Stimulated activated CD8-positive, alpha-beta memory T cell treated with anti-CD3 and anti-CD28 coated beads, Interleukin-15, amount 100 ng/mL, for 48 hours (primary cell): ENCODE measurements around the gene UNCX.

Experiments
- DNase-seq, 2 donors: peaks; one replicate each; pipeline ENCODE4 v3.0.0-alpha.2; 2020; ENCODE audit warnings: low read depth in 2 of 2

Gene UNCX

DNA sequence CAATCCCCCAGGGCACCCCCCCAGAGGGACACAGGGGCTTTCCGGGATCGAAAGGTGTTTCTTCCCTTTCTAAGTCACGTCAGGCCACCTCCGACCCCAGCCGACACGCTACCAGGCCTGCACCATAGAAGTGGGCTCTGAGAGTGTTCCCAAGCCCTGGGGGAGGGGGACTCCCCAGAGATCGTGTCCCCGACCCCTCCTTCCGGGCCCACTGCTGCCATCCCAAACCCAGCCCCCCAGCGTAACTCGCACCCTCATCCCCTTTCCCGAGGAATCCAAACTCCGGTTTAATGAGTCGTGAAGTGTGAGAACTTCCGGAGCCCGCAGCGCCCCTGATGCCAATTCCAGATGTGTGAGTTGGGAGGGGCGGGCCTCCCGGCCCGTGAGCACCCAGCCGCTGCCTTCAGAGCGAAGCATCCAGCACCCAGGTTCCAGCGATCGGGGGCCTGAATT is 11.3 kb downstream of the UNCX start:
- DNase-seq, result no peak

DNA sequence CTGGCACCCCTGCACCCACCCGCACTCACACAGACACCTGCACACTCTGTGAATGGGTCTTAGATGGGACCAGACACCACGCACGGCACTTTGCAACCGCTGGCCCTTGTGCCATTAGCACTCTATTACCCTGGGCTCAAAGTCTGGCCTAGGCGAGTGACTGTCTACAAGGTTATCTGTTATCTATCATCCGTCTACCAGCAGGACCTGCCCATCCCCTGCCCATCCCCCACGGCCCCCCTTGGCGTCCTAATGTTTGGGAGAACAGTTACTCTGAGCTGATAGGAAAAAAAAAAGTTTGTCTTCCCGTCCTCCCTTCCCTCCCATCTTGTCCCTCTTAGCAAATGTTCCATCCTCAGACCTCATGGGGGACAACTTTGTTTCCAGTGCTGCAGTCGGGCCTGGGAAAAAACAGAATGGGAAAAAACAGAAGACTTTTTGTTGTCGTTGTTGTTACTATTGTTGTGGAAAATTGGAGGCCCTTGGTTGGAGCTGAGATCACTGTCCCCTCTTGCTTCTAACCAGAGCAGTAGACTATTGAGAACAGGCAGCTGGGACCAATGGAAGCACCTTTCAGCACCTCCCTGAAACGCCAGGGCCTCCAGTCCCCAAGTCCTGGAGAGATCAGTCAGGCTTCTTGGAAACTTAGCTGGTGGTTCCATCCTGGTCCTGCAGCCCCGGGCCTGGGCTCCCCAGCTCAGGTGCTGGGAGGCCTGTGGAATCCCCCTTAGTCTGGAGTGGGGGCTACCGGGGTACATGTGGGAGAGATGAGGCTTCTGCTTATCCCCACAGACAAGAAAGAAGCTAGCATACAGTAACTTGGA is 12.2 kb downstream of the UNCX start:
- no peak for DNase-seq

DNA sequence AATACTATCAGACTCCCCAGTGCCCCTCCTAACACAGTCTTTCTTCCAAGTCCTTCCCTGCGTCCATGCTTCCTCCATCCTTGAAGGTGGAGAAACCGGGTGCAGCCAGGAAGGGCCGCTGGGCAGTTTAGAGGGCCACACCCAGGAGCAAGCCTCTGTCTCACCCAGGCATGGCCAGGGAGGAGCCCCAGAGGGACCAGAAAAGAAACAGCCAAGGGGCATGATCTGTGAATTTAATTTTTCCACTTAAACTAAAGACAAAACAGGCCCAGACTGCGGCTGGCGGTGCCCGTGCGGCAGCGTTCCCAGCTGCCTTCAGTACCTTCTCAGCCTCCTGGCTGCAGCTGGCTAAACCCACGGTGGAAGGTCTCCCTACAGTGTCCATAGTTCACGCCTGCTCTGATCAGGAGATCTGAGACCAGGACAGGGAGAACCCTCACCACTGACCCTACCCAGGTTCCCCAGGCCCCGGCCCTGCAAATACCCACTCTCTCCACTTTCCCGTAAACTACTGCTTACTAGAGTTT is 12.9 kb downstream of the UNCX start:
- no peak for DNase-seq

DNA sequence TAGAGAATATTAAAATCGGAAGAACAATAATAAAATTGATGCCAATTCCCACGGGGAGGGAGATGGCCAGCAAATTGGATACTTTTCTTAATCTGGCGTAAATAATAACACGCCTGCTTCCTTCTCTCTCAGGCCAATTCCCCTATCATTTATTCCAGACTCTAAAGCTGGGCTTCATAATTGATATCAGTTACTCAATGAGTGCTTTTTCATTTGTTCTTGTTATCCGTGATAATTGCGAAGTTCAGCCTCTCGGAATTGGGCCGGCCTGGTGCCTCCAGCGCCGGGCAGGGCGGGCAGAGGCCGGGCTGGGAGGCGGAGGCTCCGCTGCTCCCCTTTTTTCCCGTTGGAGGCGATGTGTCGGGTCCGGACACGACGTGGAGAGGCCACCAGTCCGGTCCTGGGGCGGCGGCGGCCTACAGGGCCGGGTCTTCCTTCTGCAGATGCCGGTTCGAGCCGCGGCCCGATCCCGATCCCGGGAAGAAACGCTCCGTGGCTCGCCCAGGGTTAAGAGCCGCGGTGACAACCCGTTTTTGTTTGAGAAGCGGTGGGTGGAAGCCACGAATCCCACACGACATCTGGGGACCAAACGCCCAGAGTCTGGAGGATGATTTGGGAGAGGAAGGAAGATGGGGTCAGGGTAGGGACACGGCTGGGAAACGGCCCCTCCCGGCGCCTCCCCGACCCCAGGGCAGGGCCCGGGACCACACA is 13.6 kb downstream of the UNCX start:
- no peak for DNase-seq

DNA sequence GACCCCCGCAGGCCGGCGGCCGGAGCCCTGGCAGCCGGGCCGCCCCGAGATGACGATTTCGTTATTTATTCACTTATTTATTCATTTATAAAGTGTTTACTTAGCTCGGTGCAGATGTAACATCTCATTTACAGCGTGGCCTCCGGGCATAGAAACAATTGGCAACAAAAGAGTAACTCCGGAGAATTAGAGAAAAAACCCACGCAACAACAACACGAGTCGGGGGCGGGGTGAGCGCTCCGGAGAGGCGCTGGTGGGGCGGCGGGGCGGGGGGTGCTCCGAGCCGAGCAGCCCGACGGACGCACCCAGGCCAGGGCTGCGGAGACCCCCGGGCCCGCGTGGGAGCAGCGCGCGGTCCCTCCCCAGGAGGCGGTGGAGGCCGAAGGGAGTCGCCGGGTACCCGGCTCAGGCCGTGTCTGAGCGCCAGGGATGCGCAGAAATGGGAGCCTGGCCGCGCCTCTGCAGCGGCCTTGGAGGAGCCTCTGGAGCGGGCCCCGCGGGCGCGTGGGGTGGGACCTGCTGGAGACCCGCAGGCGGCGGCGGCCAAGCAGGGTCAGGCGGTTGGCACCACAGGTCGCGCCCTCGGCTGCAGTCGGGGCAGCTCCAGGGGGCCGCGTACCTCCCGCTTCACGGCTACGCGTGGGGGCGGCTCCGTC is 14.3 kb downstream of the UNCX start:
- no peak for DNase-seq

DNA sequence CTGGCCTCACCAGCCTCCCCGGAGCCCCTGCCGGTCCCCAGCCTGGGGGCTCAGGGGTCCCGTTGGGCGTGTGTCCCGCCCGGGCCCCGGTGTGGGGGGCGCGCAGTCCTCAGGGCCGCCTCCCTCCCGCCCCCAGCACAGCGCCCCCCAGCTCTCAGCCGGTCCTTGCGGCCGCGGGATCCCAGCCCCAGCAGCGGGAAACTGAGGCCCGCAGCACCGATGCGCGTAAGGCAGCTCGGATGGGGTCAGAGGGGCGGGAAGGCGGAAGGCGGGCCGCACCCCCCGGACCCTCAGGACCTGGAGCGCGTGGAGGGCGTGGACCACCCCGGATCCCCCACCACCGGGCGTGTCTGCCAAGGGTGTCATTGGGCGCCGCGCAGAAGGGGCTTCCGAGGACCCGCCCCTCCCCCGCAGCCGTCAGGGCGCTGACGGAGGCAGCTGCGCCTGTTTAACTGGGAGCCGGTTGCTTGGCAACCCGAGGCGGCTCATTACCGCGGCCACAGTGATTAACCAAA is 14.9 kb downstream of the UNCX start:
- DNase-seq, result no peak

DNA sequence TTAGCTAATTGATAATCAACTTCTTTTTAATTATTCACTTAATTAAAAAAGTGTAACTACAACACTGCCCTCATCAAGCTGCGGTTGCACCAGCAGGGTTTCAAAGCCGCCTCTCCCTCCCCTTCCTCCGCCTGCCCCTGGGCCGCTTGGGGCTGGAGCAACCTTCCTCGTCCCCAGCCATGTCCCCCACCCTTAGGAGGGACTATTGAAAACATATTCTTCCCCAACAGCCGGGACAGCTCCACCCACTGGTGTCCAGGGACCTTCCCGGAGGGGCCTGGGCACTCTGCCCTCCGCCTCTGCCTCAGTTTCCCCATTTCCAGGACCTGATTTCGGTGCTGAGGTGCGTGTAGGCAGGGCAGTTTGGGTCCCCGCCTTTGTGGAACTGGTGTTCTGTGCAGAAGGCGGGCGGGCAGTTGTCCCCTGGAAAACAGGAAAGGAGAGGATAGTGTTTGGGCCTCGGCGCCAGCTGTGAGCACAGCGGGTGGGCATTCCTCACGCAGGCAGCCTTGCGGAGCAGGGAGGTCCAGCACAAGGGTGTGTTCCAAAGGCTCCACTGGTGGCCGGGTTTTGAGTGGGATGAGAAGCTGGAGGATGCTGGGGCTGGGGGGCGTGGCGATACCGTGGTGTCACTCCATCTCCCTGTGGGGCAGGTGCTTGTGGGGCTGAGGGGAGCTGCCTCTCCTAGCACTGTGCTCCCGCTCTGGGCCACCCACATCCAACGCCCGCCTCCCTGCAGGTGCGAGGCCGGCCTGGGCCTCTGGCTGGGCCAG is 15.7 kb downstream of the UNCX start:
- no peak for DNase-seq

DNA sequence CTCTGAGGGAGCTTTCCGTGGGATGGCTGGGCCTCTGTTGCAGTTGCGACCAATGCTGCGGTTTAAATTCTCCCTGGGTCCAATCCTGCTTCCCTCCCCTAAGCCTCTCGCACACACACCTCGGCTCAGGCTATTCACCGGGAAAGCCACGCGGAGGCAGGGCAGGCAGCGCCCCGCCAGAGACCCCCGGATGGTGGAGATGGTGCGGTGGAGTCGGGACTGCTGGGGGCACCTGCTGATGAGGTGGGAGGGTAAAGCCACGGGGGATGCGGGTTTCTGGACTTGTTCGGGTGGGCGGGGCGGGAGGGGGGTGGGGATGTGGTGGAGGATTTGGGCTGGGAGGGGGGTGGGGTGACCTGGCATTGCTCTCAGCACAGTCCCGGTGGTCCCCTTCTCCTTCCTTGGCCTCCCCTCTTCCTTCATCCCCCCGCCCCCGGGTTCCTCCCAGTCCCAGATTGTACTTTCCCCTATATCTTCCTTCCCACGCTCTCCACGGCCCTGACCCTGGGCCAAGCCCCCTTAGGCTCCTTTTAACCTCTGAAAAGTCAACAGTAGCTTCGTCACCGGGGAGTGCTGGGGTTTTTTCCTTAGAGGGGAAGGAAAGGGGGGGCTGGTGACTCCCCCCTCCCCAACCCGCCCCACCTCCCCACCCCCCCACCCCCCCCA is 16.4 kb downstream of the UNCX start:
- DNase-seq, result no peak

DNA sequence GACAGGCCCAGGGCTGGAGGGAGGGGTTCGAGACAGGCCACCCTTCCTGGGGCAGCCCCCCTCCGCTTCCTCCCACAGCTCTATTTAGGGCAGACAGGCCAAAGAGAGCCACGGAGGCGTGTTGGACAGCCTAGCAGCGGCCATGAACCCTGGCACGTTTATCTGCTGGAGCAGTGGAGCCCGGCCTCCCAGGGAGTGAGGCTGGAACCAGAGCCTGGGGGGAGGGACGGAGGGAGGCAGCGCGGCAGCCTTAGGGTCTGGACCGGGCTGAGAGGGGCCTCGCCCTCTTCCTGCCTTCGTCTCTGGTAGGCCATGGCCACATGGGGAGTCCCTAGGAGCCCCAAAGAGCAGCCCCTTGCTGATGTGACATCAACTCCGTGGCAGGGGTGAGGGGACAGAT is 17.1 kb downstream of the UNCX start:
- no peak for DNase-seq

DNA sequence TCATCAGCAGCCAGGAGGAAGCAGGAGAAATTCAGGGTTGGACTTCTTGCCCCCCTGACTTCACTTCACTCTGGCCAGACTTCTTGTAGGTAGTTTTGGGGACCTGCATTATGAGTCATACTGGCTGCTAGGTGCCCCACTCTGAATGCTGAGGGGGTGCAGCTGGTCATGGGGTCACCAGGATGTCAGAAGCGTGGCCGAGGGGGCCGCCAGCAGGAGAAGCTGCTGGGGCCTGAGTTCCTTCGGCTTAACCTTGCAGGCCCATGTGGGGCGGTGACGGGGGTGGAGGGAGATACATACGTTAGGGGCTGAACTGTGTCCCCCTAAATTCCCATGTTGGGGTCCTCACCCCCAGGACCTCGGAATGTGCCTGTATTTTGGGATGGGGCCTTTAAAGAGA is 18.2 kb downstream of the UNCX start:
- DNase-seq, result no peak

DNA sequence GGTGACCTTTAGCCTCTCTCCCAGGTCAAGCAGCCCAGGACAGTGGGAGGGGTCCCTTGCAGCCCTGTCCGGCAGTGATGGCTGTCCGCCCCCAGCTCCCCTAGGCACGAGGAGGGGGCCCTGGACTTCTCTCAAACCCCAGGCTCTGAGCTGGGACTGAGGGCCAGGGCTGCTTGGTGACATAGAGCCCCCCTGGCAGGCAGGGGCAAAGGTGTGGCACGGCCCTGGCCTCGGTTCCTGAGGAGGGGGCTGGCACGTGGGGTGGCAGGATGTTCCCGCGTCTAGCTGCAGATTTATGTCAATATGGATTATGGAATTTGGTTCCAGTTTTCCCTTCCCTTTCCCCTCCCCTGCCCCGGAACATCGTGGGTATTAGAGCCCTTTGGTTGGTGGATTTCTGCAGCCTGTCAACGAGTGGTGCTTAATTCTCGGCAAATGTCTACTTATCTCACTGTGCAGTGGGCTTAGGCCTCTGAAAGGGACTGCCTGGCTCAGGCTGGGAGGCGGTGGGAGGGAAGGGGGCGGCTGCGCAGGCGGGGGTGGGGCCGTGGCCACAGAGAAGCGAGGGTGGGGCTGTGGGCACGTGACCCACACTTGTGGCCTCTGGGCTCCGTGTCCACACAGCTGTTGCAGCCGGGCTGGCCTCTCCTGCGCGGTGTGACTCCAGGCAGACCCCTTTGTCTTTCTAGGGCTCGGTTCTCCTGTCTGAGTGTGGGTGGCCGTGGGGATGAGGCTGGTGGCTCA is 19.3 kb downstream of the UNCX start:
- no peak for DNase-seq

DNA sequence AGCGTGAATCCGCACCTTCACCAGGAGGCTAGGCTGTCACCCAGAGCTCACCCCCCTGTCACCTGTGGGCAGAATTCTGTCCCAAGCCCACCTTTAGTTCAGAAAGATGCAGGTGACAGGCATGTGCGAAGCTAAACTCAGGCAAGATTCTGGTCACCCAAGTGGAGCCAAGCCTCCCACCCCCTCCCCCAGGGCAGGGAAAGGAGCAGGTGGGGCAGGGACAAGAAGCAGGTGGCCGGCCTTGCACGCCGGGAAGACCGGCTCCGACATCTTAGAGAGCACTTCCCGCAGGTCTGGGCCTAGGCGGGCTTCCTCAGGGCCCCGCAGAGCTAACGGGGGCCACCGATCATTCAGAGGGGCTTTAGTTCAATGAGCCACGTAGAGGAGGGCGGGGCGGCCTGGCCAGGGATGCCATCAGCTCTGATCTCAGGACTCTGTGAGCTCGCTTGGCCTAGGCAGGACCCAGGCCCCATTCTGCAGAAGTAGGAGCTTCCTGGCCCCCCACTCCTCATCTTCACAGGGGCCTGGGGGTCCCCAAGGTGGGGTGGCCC is 19.9 kb downstream of the UNCX start:
- no peak for DNase-seq

DNA sequence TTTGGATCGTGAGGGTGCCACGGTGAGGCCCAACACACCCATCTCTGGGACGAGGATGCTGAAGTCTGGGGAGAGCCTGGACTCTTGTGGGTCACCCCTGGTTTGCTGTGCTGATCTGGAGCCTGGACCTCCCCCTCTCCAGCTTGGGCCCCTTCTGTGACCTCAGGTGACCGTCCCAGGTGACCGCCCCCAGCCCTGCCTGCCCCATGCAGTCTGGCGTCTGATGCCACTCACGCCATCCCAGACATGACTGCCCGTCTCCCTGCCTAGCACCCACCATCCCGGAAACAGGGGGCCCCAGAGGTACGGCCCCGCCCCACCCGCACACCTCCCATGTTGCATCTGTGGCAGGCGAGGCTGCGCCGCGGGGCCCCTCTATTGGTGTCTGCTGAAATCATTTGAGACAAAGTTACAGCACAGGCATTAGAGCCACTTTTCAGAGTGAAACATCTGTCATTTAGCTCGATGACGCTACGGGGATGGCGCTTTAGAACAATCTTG is 21.1 kb downstream of the UNCX start:
- no peak for DNase-seq

DNA sequence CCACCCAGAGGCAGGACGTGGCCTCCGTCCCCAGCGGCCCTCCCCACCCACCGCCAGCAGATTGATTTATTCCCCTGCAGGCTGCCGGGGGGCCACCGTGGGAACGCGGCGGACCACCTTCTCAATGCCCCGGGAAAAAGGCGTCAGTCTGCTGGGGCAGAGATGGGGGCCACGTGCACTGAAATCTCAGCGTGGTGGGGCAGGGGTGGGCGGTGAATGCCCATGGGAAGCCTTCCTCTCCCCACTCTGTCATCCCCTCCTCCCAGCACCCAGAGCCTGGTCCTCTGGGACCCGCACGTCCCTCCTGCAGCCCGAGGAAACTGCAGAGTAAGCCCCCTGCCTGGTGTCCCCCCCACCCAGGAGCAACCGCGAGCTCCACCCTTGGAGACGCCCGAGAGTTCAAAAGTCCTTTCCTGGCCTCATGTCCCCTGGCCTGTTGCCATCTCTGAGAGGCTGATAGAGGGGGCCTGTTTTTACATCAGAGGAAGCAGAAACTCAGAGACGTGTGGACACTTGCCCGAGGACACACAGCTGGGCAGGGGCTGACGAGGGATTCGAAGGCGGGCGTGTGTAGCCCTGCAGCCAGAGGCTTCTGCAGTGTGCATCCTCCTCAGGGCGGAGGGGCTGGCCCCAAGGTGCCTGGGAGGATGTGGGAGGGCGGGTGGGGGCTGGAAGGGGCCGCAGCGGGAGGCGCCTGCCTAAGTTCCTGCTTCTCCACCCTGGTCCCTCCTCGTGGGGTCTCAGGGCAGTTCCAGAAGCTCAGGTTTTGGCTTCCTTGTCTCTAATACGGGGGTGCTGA is 21.8 kb downstream of the UNCX start:
- no peak for DNase-seq

DNA sequence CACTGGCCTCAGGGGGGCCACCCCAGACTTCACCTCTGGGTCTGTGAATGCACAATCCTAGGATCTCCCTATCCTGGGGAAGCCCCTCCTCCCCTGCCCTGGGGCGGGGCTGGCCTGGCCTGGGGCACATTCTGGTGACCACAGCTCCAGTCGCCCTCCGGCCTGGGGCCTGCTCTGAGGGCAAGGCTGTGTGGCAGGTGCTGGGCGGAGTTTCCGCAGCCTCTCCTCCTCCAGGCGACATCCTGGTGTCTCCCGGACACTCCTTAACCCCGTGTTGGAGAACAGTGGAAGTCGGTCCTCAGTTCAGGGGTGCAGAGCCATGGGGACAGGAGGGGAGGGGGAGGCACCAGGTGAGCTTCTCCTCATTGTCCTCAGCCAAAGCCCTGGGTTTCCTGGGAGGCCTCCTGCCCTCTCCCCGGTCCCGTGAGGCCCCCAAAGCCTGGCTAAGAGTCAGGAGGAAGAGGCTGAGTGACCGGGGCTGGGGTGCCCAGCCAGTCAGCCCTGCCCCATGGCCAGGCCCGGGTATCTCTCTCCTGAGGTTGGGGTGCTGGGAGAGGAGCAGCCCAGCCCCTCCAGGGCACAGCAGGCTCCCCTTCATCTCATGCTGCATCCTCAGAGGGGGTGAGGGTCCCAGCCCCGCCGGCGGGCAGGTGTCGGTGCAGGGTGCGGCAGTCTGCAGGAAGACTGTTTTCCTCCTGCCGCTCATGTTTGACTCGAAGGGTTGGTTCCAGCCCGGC is 22.6 kb downstream of the UNCX start:
- no peak for DNase-seq

DNA sequence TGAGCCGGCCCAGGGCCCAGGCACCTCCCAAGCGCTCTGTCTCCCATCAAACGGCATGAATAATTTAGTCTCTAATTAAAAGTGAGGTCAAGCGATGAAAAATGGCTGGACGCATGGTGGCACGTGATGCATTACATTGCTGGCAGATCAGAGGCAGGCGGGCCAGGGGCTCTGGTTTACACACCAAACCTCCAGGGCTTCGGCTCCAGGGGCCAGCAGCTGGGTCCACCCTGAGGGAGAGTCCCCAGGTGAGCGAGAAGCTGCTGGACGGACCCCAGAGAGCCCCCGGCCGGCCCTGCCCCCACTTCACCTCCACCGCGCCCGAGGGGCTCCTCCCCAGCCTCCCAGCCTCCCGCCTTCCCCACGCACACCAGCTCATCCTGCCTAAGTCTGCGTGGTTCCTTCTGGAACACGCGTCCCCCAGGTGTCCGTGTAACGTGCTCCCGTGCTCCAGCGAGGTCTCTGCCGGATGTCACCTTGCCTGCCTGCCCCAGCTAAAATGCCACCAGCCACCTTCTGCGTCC is 23.2 kb downstream of the UNCX start:
- DNase-seq, result no peak

DNA sequence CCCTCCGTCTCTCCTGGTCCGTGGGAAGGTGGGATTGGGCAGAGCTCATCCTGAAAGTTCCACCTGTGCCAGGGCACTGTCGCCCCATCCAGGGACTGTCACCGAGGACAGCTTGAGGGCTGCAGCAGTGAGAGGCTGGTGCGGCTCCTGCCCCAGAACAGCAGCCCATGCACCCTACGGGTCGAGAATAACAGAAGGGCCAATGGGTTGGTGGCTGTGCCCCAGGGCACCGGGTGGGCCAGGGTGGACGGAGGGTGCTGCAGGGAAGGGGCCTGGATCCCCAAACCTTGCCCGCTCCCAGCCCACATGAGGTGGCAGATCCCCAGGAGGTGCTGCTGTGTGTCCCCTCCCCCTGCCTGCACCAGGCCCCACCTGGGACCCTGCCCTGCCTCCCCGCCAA is 23.9 kb downstream of the UNCX start:
- DNase-seq, result no peak

DNA sequence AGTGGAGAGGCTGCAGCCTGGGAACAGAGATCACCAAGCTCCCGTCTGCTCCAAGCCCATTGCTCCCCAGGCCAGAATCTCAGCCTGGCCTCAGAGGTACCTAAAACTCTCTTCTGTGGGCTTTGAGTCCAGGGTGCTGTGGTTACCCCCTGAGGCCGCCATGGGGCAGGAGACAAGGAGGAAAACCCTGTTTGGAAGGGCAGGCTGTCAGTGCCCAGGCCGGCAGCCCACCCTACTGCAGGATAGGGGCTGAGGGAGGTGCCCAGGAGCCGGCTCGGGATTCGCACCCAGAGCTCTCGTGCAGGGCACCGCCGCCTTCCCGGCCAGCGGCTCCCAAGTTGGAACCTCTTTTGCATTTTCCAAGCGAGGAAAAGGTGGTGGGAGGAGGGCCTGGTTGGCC is 24.5 kb downstream of the UNCX start:
- DNase-seq, result no peak
